GM23338 (cell line): ENCODE data around the gene TPST2. TPM values are rescaled to one million over a fixed set of nuclear protein-coding genes. Genes with fewer than 3 reads are reported as not detected.

Source experiments
- ATAC-seq: fragments of 200-7000 bp; cut with Tn5 transposase; 3 replicates; pipeline ENCODE4 v1.9.1; 2020
- DNase-seq: peaks from one replicate; pipeline ENCODE4 v3.0.0-alpha.2; 2015; ENCODE audit warnings: low spot score
- H2AFZ ChIP-seq: fragments of 200-600 bp; sonication (generic); 2 replicates; pipeline ENCODE4 v1.8.0; 2016; ENCODE audit warnings: antibody characterized with exemption, mild to moderate bottlenecking, moderate library complexity
- H3F3A ChIP-seq: fragments of 200-600 bp; sonication (generic); replicated peaks from 2 replicates; pipeline ENCODE4 v1.8.0; 2017; ENCODE audit warnings: antibody characterized with exemption, mixed run types, low read depth
- H3K27ac ChIP-seq: fragments of 200-600 bp; sonication (generic); 2 replicates; pipeline ENCODE4 v1.6.1; 2016; ENCODE audit warnings: low read depth
- H3K27me3 ChIP-seq: fragments of 200-600 bp; sonication (generic); 2 replicates; pipeline ENCODE4 v1.8.0; 2016; ENCODE audit warnings: mild to moderate bottlenecking, mixed run types, moderate library complexity; ENCODE audit not compliant: insufficient read depth
- H3K36me3 ChIP-seq: fragments of 200-600 bp; sonication (generic); 2 replicates; pipeline ENCODE4 v1.8.0; 2016; ENCODE audit warnings: mild to moderate bottlenecking; ENCODE audit not compliant: insufficient read depth
- H3K4me1 ChIP-seq: fragments of 200-600 bp; sonication (generic); 2 replicates; pipeline ENCODE4 v1.8.0; 2016; ENCODE audit warnings: mild to moderate bottlenecking, moderate library complexity; ENCODE audit not compliant: insufficient read depth
- H3K4me2 ChIP-seq: fragments of 200-600 bp; sonication (generic); 2 replicates; pipeline ENCODE4 v1.7.1; 2017; ENCODE audit warnings: mixed run types
- H3K4me3 ChIP-seq: fragments of 200-600 bp; sonication (generic); 2 replicates; pipeline ENCODE4 v1.6.1; 2016; ENCODE audit warnings: mixed run types
- H3K79me2 ChIP-seq: fragments of 200-600 bp; sonication (generic); replicated peaks from 2 replicates; pipeline ENCODE4 v1.8.0; 2017; ENCODE audit warnings: mild to moderate bottlenecking; ENCODE audit not compliant: insufficient read depth
- H3K9me2 ChIP-seq: fragments of 200-600 bp; sonication (generic); 2 replicates; pipeline ENCODE4 v1.8.0; 2017; ENCODE audit not compliant: insufficient read depth
- H4K20me1 ChIP-seq: fragments of 200-600 bp; sonication (generic); replicated peaks from 2 replicates; pipeline ENCODE4 v1.8.0; 2017; ENCODE audit warnings: mild to moderate bottlenecking; ENCODE audit not compliant: insufficient read depth
- H3K27ac Mint-ChIP-seq: 2 replicates; pipeline ENCODE4 v1.8.0; 2020; ENCODE audit warnings: inconsistent platforms, mild to moderate bottlenecking, moderate library complexity, mixed read lengths
- H3K27me3 Mint-ChIP-seq: 3 replicates; pipeline ENCODE4 v1.8.0; 2022; ENCODE audit warnings: low read depth, mild to moderate bottlenecking, moderate library complexity, mixed read lengths, inconsistent platforms; ENCODE audit not compliant: insufficient read depth, poor library complexity
- H3K36me3 Mint-ChIP-seq: 3 replicates; pipeline ENCODE4 v1.8.0; 2021; ENCODE audit warnings: low read depth, mild to moderate bottlenecking, inconsistent platforms, moderate library complexity, mixed read lengths
- H3K4me1 Mint-ChIP-seq: 3 replicates; pipeline ENCODE4 v1.8.0; 2020; ENCODE audit warnings: mild to moderate bottlenecking, inconsistent platforms, mixed read lengths
- H3K4me3 Mint-ChIP-seq: 3 replicates; pipeline ENCODE4 v1.8.0; 2021; ENCODE audit warnings: moderate library complexity, mild to moderate bottlenecking, inconsistent platforms, mixed read lengths
- H3K9me3 Mint-ChIP-seq: 3 replicates; pipeline ENCODE4 v1.8.0; 2020; ENCODE audit warnings: moderate library complexity, mild to moderate bottlenecking, inconsistent platforms, mixed read lengths
- CREB1 ChIP-seq: fragments of 250-450 bp; sonication (Bioruptor Pico); IDR thresholded peaks from 2 replicates; pipeline ENCODE4 v1.5.0; 2020; ENCODE audit warnings: low read depth, mild to moderate bottlenecking, moderate library complexity
- CTCF ChIP-seq, 2 experiments: fragments of 200-600 bp in 1 of 2; sonication (generic) in 1 of 2; conservative IDR thresholded peaks; 2 replicates each; pipeline versions ENCODE4 v1.5.1 to v1.6.1; 2016 to 2017; ENCODE audit warnings: antibody characterized with exemption in 2 of 2, low read depth in 2 of 2, mild to moderate bottlenecking in 2 of 2, moderate library complexity in 1 of 2
- ETS1 ChIP-seq: IDR thresholded peaks from 2 replicates; pipeline ENCODE4 v1.6.1; 2016; ENCODE audit warnings: antibody characterized with exemption
- EZH2 ChIP-seq: fragments of 200-600 bp; sonication (generic); IDR thresholded peaks from one replicate; pipeline ENCODE4 v1.8.0; 2017; ENCODE audit warnings: antibody characterized with exemption, mild to moderate bottlenecking, low read depth; ENCODE audit not compliant: unreplicated experiment
- EZH2phosphoT487 ChIP-seq: fragments of 200-600 bp; sonication (generic); IDR thresholded peaks from one replicate; pipeline ENCODE4 v1.8.1; 2018; ENCODE audit warnings: antibody characterized with exemption; ENCODE audit not compliant: unreplicated experiment
- NANOG ChIP-seq: IDR thresholded peaks from 2 replicates; pipeline ENCODE4 v1.6.1; 2016; ENCODE audit warnings: antibody characterized with exemption, borderline replicate concordance
- POLR2AphosphoS5 ChIP-seq: IDR thresholded peaks from 2 replicates; pipeline ENCODE4 v1.6.1; 2016; ENCODE audit warnings: antibody characterized with exemption, low read depth
- REST ChIP-seq: IDR thresholded peaks from one replicate; pipeline ENCODE4 v1.6.1; 2018; ENCODE audit warnings: antibody characterized with exemption; ENCODE audit not compliant: unreplicated experiment
- STAT1 ChIP-seq: IDR thresholded peaks from one replicate; pipeline ENCODE4 v1.6.1; 2016; ENCODE audit warnings: antibody characterized with exemption; ENCODE audit not compliant: unreplicated experiment
- ZNF114 ChIP-seq: fragments of 250-450 bp; sonication (Bioruptor Pico); IDR thresholded peaks from 2 replicates; pipeline ENCODE4 v1.5.0; 2020; ENCODE audit warnings: mild to moderate bottlenecking, moderate library complexity
- ZNF331 ChIP-seq: fragments of 250-450 bp; sonication (Bioruptor Pico); IDR thresholded peaks from 2 replicates; pipeline ENCODE4 v1.5.0; 2020; ENCODE audit warnings: low read depth, mild to moderate bottlenecking, moderate library complexity
- ZNF462 ChIP-seq: fragments of 250-450 bp; sonication (Bioruptor Pico); IDR thresholded peaks from 2 replicates; pipeline ENCODE4 v1.5.0; 2020; ENCODE audit warnings: mild to moderate bottlenecking, moderate library complexity
- polyA plus RNA-seq: library from polyadenylated mRNA; unstranded; fragments of >200 nt; fragmentation: Nextera tagmentation; extraction: Ambion mirVana; gene quantifications from 2 replicates; pipeline ENCODE4 v1.2.1, GENCODE V29; 2016
- total RNA-seq: library from RNA; depleted of rRNA; stranded (reverse); fragments of >200 nt; shearing (Covaris generic); gene quantifications from 2 replicates; pipeline ENCODE4 v1.2.3, GENCODE V29; 2014

TPST2 gene
- total and polyA plus RNA-seq, 2 experiments from 2014 or later: 37.9 to 127 TPM

- TF ChIP-seq CREB1 (CRISPR knock-in tag) (no peak), ZNF114 (CRISPR knock-in tag) (no peak), EZH2 (no peak), ETS1 (no peak)
These were observed 104.0 kb downstream of the TPST2 start (continued) for GRCh38 chr22:26485806-26486390.

GRCh38 chr22:26485013-26485412, 104.9 kb downstream of the TPST2 start:
- peaks cover 2% of the 10 kb centered on the region for H3K27me3 Mint-ChIP-seq
- 0 out of 3 replicates have a peak, but pooled peaks cover 2% of the 10 kb centered on the region for H3K9me3 Mint-ChIP-seq
- peaks cover 23% of the 10 kb centered on the region for H3K36me3 ChIP-seq
- peaks cover 60% of the 10 kb centered on the region for H3K79me2 ChIP-seq
- H2AFZ ChIP-seq: no peak overlapping the region
- peaks cover 30% of the 10 kb centered on the region for H3K36me3 Mint-ChIP-seq
- H4K20me1 ChIP-seq: peaks cover 11% of the 10 kb centered on the region; the same call in 1 of the 2 replicates
- peaks cover 31% of the 10 kb centered on the region for H3F3A ChIP-seq
- H3K4me1 Mint-ChIP-seq: peaks cover 37% of the 10 kb centered on the region
- H3K4me1 ChIP-seq: peaks cover 27% of the 10 kb centered on the region
- ATAC-seq (no peak), DNase-seq (no peak)
- no peak overlapping the region; the same call in 1 of the 2 replicates for H3K27ac Mint-ChIP-seq
- peak overlapping the region; percentile 98 for H3K4me3 Mint-ChIP-seq
- H3K9me2 ChIP-seq: no peaks in the 10 kb centered on the region
- H3K27ac ChIP-seq: 0 out of 2 replicates have a peak overlapping the region, but pooled peaks have one; percentile 99
- H3K4me3 ChIP-seq: peak overlapping the region; percentile 99; the same call in 1 of the 2 replicates
- peak overlapping the region; percentile 97 for H3K4me2 ChIP-seq
- H3K27me3 ChIP-seq: no peaks in the 10 kb centered on the region
- no peak for TF ChIP-seq POLR2AphosphoS5
- no peak for TF ChIP-seq REST
- TF ChIP-seq ZNF331 (CRISPR knock-in tag): no peak
- TF ChIP-seq STAT1: no peak
- TF ChIP-seq NANOG: no peak
- TF ChIP-seq ZNF114 (CRISPR knock-in tag): no peak
- no peak for TF ChIP-seq CREB1 (CRISPR knock-in tag)
- no peak for TF ChIP-seq ZNF462 (CRISPR knock-in tag)
- no peak for TF ChIP-seq EZH2phosphoT487
- no peak for TF ChIP-seq CTCF (conservative IDR thresholded peaks at IDR 0.05; ENCODE audit: low read depth in 2 of 2)
- TF ChIP-seq EZH2: no peak
